HG03139 (cell line): ENCODE data around the gene UGT1A6.
"Not testable (repeated sequence)": the region's sequence is repeated elsewhere in the genome, so short reads cannot be mapped to it uniquely, and the experiment has no call there.

Source experiments
- ATAC-seq: cut with Tn5 transposase; IDR thresholded peaks from one replicate; pipeline ENCODE4 v1.9.1; 2021; ENCODE audit not compliant: unreplicated experiment

UGT1A6 gene

DNA sequence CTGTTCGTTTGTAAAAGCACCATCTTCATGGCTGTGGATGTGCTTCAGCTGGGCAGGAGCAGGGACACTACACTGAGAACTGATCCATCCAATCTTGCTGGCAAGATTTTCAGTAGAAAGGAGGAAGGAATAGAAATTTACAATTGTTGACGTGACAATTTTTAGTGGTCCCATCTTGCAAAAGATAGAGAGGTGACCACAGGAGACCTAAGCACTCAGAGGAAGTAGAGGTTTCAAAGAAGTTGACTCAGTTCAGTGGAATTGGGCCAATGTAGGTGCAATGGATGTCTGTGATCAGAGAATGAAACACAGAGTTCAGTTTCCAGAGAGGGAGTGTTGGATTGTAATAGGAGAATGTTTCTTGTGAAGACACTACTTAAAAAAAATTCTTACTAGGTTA lies 21.4 kb downstream of the UGT1A6 start:
- no peak for ATAC-seq

- ATAC-seq, result no peak
Observed at GRCh38 chr2:233718552-233718951, 25.9 kb downstream of the UGT1A6 start, which contains the start of gene UGT1A4. TSS of gene UGT1A4 (plus strand) at chr2:233718736. CDS start at chr2:233718821, 85 bp downstream.

DNA sequence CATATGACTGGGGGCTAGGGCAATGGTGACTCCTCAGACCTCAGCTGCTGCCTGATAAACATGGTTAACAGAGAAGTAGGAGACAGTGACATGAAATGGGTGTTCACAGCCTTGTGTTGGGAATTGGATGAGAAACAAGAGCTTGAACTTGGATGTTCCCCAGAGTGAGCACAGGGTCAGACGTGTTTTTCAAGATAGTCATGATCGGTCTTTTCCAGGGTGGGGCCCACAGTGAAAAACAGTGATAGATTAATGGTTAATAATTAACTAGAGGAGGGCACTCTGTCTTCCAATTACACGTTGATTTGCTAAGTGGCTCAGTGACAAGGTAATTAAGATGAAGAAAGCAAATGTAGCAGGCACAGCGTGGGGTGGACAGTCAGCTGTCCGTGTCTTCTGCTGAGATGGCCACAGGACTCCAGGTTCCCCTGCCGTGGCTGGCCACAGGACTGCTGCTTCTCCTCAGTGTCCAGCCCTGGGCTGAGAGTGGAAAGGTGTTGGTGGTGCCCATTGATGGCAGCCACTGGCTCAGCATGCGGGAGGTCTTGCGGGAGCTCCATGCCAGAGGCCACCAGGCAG lies 36.1 kb downstream of the UGT1A6 start, which contains the start of gene UGT1A3:
TSS of gene UGT1A3 (plus strand) at position 320 of the 579 bp plus-strand sequence. CDS start at position 405, 85 bp downstream.
- ATAC-seq, result no peak

DNA sequence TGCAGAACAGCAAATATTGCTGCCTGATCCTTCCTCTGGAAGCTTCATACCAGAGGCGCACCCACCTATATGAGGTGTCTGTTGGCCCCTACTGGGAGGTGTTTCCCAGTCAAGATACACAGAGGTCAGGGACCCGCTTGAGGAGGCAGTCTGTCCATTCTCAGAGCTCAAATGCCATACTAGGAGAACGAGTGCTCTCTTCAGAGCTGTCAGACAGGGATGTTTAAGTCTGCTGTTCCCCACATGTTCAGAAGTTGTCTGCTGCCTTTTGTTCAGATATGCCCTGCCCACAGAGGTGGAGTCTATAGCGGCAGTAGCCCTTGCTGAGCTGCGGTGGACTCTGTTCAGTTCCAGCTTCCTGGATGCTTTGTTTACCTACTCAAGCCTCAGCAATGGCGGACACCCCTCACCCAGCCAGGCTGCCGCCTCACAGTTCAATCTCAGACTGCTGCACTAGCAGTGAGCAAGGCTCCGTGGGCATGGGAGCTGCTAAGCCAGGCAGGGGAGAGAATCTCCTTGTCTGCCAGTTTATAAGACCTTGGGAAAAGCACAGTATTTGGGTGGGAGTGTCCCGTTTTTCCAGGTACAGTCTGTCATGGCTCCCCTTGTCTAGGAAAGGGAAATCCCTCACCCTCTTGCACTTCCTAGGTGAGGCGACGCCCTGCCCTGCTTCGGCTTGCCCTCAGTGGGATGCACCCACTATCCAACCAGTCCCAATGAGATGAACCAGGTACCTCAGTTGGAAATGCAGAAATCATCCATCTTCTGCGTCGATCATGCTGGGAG lies 44.4 kb downstream of the UGT1A6 start:
- not testable (repeated sequence) for ATAC-seq

- ATAC-seq, result no peak
Observed at GRCh38 chr2:233740870-233741269, 48.2 kb downstream of the UGT1A6 start.

DNA sequence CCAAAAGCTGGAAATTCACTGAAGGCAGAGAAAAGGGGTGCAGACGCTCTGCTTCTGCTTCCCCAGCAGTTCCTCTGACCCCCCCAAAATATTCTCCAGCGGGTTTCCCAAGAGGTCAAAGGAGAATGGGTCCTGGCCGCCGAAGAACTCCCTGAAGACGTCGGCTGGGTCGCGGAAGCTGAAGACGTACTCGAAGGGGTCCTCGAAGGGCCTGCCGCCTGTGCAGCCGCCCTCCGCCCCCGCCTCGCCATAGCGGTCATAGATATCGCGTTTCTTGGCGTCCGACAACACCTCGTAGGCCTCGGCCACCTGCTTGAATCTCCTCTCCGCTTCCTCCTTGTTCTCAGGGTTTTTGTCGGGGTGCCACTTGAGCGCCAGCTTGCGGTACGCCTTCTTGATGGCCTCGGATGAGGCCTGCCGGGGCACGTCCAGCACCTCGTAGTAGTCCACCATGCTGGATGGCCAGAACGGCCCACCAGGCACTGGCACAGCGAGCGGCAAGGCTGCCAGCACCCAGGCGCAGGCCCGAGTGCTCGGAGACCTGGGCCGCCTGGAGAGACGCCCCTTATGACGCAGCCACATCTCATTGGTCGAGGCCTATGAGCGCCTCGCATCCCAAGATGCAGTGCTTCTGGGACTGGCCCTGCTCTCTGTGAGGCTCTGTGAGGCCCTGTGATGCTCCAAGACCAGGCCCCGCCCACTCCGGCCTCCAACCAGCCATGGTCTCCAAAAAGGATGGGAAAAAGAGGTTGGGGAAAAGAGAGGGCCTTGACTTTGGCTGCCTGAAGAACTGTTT lies 51.0 kb downstream of the UGT1A6 start:
- no peak for ATAC-seq

GRCh38 chr2:233745073-233745755 lies 52.5 kb downstream of the UGT1A6 start:
- ATAC-seq, result no peak

DNA sequence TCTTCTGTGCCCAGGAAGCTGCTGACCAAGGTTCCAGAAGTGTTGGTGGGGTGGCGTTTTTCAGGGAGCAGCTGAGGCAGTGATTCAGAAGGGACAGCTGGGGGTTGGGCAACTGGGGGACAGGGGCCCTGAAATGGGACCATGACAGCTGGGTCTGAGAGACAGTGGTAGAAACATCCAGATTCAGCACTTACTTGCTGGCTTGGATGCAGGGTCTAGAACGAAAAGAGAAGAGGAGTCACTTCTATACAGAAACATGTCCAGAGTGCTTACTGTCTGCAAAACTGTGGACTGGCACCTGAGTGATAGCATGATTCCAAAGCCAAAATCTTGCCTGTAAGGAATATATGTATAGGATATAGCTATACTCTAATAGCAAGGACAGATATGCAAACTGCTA lies 53.1 kb downstream of the UGT1A6 start:
- ATAC-seq, result not testable (repeated sequence)

DNA sequence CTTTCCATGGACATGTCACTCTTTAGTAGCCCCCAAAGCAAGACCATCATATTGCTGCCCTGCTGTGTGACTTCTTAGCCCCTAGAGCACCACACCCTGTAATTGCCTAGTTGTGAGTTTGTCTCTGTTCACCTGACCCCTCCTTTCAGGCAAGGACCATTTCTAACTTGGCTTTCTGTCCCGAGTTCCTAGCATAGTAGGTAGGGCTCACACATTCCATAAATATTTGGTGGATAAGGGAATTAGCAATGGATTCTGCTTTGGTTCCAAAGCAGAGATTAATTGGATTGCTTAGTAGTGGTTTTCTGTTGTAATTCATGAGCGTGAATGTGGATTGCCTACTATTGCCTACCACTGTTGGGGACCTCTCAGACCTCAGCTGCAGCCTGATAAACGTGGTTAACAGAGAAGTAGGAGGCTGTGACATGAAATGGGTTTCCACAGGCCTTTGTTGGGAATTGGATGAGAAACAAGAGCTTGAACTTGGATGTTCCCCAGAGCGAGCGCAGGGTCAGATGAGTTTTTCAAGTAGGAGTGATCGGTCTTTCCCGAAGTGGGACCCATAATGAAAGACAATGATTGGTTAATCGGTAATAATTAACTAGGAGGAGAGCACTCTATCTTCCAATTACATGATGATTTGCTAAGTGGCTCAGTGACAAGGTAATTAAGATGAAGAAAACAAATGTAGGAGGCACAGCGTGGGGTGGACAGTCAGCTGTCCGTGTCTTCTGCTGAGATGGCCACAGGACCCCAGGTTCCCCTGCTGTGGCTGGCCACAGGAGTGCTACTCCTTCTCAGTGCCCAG lies 54.0 kb downstream of the UGT1A6 start:
- no peak for ATAC-seq

DNA sequence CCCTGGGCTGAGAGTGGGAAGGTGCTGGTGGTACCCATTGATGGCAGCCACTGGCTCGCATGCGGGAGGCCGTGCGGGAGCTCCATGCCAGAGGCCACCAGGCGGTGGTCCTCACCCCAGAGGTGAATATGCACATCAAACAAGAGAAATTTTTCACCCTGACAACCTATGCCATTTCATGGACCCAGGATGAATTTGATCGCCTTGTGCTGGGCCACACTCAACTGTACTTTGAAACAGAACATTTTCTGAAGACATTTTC lies 54.5 kb downstream of the UGT1A6 start:
- no peak for ATAC-seq

- not testable (repeated sequence) for ATAC-seq
Observed at GRCh38 chr2:233750689-233751088, 58.0 kb downstream of the UGT1A6 start.

DNA sequence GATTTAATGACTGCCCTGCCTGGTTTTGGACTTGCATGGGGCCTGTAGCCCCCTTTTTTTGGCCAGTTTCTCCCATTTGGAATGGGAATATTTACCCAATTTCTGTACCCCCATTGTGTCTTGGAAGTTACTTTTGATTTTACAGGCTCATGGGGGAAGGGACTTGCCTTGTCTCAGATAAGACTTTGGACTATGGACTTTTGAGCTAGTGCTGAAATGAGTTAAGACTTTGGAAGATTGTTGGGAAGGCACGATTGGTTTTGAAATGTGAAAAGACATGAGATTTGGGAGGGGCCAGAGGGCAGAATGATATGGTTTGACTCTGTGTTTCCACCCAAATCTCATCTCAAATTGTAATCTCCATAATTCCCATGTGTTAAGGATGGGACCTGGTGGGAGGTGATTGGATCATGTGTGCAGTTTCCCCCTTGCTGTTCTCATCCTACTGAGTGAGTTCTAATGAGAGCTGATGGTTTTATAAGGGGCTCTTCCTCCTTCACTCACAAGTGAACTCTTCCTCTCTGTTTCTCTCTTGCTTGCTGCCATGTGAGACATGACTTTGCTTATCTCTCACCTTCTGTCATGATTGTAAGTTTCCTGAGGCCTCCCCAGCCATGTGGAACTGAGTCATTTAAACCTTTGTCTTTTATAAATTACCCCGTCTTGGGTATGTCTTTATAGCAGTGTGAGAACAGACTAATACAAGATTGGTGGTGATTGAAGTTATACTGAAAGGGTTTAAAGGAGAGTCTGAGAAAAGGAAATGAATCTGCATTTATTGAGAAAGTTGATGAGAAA lies 58.7 kb downstream of the UGT1A6 start:
- ATAC-seq, result not testable (repeated sequence)

DNA sequence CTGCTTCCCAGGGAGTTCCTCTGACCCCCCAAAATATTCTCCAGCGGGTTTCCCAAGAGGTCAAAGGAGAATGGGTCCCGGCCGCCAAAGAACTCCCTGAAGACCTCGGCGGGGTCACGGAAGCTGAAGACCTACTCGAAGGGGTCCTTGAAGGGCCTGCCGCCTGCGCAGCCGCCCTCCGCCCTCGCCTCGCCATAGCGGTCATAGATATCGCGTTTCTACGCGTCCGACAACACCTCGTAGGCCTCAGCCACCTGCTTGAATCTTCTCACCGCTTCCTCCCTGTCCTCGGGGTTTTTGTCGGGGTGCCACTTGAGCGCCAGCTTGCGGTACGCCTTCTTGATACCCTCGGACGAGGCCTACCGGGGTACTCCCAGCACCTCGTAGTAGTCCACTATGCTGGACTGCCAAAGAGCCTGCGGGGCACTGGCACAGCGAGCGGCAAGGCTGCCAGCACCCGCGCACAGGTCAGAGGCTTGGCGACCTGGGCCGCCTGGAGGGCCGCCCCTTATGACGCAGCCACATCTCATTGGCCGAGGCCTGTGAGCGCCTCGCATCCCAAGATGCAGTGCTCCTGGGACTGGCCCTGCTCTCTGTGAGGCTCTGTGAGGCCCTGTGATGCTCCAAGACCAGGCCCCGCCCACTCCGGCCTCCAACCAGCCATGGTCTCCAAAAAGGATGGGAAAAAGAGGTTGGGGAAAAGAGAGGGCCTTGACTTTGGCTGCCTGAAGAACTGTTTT lies 62.4 kb downstream of the UGT1A6 start:
- ATAC-seq, result no peak

GRCh38 chr2:233756429-233757081 lies 63.9 kb downstream of the UGT1A6 start:
- ATAC-seq, result no peak

GRCh38 chr2:233758141-233758540 lies 65.5 kb downstream of the UGT1A6 start:
- ATAC-seq, result no peak

- no peak for ATAC-seq
Observed at GRCh38 chr2:233758849-233759248, 66.2 kb downstream of the UGT1A6 start.

- no peak for ATAC-seq
Observed at GRCh38 chr2:233760043-233760442, 67.4 kb downstream of the UGT1A6 start, which contains the start of gene UGT1A1. TSS of gene UGT1A1 (plus strand) at chr2:233760270. CDS start at chr2:233760288, 18 bp downstream.

DNA sequence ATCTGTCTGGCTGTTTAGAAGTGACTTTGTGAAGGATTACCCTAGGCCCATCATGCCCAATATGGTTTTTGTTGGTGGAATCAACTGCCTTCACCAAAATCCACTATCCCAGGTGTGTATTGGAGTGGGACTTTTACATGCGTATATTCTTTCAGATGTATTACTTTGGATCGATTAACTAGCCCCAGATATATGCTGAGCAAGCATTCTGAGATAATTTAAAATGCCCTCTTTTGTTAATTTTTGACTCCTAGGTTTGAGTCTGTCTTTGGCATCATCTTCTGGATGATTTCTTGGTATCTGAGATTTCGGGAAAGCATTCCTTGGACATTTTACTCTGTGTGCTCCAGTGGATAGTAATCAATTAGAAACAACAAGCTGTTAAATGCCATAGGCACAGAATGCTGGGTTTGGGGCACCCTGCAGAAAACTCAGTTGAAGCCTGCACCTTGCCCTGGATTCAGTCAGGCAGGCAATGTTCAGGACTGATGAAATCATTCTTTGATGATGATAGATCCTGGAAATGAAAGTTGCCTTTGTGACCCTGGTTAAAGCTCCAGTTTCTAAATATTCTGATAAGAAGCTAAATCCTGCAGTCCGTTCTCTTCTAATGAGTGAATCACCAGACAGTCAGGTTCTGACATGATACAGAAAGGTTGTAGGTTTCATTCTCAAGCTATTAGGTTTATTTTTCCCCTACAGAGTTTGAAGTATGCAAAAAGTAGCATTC lies 68.5 kb downstream of the UGT1A6 start:
- ATAC-seq, result no peak
